ENCODE data around the gene GSC2.

The GSC2 gene
- long read RNA-seq = 0 reads

- no peak within 1 kb of the TSS; the same call in 1 of the 2 replicates for H3K4me3 ChIP-seq (replicated peaks; ENCODE audit: insufficient read depth, low read length)
- peaks cover 34% of the 10 kb centered on the region for H3K27me3 ChIP-seq (ENCODE audit: insufficient read depth, poor library complexity, severe bottlenecking)
- DNase-seq (ENCODE audit: low read depth in 1 of 2, low spot score in 1 of 2) = no peak
- TF ChIP-seq REST (IDR thresholded peaks at IDR 0.05; ENCODE audit: insufficient replicate concordance, low read depth) (no peak), POLR2AphosphoS5 (IDR thresholded peaks at IDR 0.05; ENCODE audit: low read depth) (no peak), GABPA (IDR thresholded peaks at IDR 0.05; ENCODE audit: low read depth) (no peak), CTCF (IDR thresholded peaks at IDR 0.05; ENCODE audit: insufficient read depth, low read length) (no peak), SPI1 (IDR thresholded peaks at IDR 0.05; ENCODE audit: borderline replicate concordance, low read depth) (no peak)
- H3K27ac ChIP-seq (replicated peaks) = no peak within 1 kb of the TSS
Measured at GRCh38 chr22:19149991-19150390, at the start of gene GSC2. TSS of gene GSC2 (minus strand) at chr22:19150292. CDS start at chr22:19150283, 9 bp downstream.

GRCh38 chr22:19199479-19199878 is 49.4 kb upstream of the GSC2 start:
- H3K27me3 ChIP-seq (ENCODE audit: insufficient read depth, poor library complexity, severe bottlenecking) = no peaks in the 10 kb centered on the region
- DNase-seq (ENCODE audit: low read depth in 1 of 2, low spot score in 1 of 2) = no peak
- TF ChIP-seq REST (IDR thresholded peaks at IDR 0.05; ENCODE audit: insufficient replicate concordance, low read depth) = no peak
- TF ChIP-seq CTCF (IDR thresholded peaks at IDR 0.05; ENCODE audit: insufficient read depth, low read length) = no peak
- TF ChIP-seq POLR2AphosphoS5 (IDR thresholded peaks at IDR 0.05; ENCODE audit: low read depth) = no peak
- no peak for TF ChIP-seq GABPA (IDR thresholded peaks at IDR 0.05; ENCODE audit: low read depth)
- no peak for TF ChIP-seq SPI1 (IDR thresholded peaks at IDR 0.05; ENCODE audit: borderline replicate concordance, low read depth)
- no peak overlapping the region for H3K4me3 ChIP-seq (replicated peaks; ENCODE audit: insufficient read depth, low read length)
- H3K27ac ChIP-seq (replicated peaks) = no peak overlapping the region

GRCh38 chr22:19197997-19198865 is 48.1 kb upstream of the GSC2 start:
- no peak for DNase-seq (ENCODE audit: low read depth in 1 of 2, low spot score in 1 of 2)
- TF ChIP-seq POLR2AphosphoS5 (IDR thresholded peaks at IDR 0.05; ENCODE audit: low read depth) (no peak), GABPA (IDR thresholded peaks at IDR 0.05; ENCODE audit: low read depth) (no peak), CTCF (IDR thresholded peaks at IDR 0.05; ENCODE audit: insufficient read depth, low read length) (no peak), REST (IDR thresholded peaks at IDR 0.05; ENCODE audit: insufficient replicate concordance, low read depth) (no peak), SPI1 (IDR thresholded peaks at IDR 0.05; ENCODE audit: borderline replicate concordance, low read depth) (no peak)
- H3K27me3 ChIP-seq (ENCODE audit: insufficient read depth, poor library complexity, severe bottlenecking) = no peaks in the 10 kb centered on the region
- H3K4me3 ChIP-seq (replicated peaks; ENCODE audit: insufficient read depth, low read length) = no peak overlapping the region
- no peak overlapping the region for H3K27ac ChIP-seq (replicated peaks)

All from HL-60 (cell line).